Stimulated activated CD4-positive, alpha-beta T cell treated with anti-CD3 and anti-CD28 coated beads, Interleukin-4, amount 100 ng/mL, for 1 hour (primary cell): Measurements from ENCODE around the gene ZDHHC11B.
"Not testable (repeated sequence)": the region's sequence is repeated elsewhere in the genome, so short reads cannot be mapped to it uniquely, and the experiment has no call there.

ENCODE experiments used
- DNase-seq: peaks from one replicate; pipeline ENCODE4 v3.0.0-alpha.2; 2020

ZDHHC11B gene

GRCh38 chr5:751992-752391, 32.5 kb downstream of the ZDHHC11B start:
- not testable (repeated sequence) for DNase-seq

DNA sequence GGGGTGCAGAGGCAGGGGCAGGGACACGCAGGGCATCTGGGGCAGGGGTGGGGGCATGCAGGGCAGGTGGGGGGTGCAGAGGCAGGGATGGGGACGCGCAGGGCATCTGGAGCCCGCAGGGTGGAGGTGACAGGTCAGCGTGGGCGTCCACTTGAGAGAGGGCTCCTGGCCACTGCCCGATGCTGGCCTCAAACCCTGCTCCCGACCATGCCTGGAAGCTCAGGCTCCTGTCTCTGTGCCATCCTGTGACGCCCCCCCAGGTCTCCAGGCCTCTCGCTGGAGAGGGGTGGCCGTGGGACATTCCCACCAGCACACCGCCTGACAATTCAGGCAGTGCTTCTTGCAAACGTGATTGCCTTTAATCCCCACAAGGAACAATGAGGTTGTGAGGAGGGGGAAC, 33.0 kb downstream of the ZDHHC11B start:
- DNase-seq, result no peak

DNA sequence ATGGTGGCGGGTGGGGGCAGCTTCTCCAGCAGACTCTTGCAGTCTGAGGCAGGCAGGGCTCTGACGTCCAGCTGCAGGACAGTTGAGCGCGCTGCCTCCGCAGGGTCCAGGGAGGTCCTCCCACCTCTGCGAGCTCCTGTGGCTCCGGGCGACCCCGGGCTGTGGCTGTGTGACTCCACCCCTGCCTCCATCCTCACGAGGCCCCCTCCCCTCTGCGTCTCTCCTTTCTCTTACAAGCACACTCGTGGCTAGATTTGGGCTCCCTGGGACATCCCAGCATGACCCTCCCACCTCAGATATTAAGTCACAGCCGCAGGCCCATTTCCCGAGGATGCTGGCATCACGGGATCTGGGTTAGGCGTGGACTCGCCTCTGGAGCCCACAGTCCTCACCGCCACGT, 34.3 kb downstream of the ZDHHC11B start:
- DNase-seq, result not testable (repeated sequence)

- no peak for DNase-seq
Measured at GRCh38 chr5:749101-749670, 35.3 kb downstream of the ZDHHC11B start.

GRCh38 chr5:748011-748980, 36.2 kb downstream of the ZDHHC11B start:
- not testable (repeated sequence) for DNase-seq

DNA sequence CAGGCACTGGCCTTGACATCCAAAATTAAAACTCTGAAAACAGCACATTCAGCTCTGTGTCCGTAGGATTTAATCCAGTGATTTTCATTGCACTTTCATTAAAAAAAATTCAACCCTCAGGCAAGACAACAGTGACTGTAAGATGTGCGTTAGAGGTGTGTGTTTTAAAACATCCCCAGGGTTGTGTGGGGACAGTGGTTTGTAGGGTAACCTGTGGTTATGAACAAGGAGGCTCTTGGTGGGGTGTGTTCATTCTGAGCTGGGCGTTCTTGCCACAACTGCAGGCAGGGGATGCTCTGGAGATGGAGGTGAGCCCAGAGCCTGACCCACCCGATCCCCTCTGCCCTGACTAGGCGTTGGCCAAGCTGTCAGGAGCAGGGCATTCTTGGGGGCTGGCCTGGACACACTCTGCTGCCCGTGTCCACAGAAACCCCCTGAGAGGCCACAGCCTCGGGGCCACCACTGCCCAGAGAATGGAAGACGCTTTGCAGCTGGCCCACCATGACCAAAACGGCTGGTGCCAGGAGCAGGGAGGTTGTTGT, 37.2 kb downstream of the ZDHHC11B start:
- DNase-seq, result not testable (repeated sequence)

DNA sequence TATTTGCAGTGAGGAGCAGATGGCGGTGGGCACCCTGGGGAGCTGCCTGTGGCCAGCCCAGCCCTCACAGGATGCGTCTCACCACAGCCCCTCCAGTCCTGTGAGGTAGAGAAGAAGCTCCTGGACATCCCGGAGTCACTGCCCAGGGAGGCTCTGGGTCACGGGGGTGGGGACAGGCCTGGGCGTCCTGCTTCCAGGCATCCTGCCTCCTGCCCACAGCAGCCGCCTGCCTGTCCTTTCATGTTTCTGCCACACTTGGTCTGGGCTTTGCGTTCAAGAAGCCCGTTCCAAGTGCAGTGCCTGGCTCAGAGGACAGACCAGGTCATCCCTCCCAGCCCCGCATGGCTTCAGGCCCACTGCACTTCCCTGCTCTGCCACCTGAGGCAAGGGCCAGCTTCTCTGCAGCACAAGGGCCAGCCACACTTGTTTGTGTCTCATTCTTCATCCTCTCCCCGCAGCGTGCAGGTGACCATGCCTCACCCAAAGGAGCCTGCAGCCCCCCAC, 38.2 kb downstream of the ZDHHC11B start:
- no peak for DNase-seq

GRCh38 chr5:745272-746142, 39.0 kb downstream of the ZDHHC11B start:
- not testable (repeated sequence) for DNase-seq

DNA sequence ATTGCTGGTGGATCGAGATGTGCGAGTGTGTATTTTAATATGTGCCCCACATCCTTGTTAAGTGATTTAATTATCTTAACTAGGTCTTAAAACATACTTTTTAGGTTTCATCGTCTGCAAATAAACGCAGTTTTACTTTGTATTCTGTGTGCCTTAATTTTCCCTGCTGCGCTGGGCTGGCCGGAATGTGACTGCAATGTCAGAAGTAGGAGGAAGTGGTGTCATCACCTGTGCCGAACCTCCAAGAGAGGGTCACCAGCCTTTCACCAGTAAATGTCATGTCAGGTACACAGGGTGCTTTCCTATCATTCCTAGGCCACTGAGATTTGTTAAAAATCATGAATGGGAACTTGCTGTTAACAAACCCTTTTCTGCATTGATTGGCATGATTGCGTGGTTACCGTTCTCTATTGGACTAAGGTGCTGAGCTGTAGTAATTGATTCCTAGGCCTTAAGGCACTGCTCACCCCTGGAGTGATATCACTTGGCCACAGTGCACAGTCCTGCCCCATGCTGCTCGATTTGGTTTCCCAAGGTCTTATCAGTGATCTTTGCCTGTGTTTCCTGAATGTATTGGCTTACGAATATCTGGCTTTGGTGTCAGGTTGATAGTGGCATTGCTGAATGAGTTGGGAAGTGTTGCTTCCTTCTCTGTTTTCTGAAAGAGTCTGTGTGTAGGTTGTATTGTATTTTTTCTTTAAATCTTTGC, 40.7 kb downstream of the ZDHHC11B start:
- DNase-seq, result not testable (repeated sequence)

- DNase-seq, result not testable (repeated sequence)
Measured at GRCh38 chr5:742276-742675, 42.3 kb downstream of the ZDHHC11B start.

DNA sequence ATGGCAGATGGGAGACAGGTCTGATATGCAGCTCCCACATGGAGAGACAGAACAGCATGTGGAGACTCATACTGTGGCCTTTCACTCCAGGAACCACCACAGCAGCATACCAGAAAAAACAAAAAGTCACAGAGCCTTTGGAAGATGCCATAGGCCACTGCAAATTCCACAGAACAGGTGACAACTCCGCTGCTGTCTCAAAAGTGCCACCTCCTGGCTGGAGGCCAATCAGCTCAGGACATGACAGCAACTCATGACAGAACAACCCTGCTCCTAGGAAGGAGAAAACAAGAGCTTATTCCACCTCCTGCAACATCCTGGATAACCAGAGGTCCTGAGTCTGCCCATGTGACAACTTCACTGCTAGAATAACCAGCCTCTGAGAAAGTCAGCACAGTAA, 50.4 kb downstream of the ZDHHC11B start:
- DNase-seq, result not testable (repeated sequence)

GRCh38 chr5:732754-733454, 51.6 kb downstream of the ZDHHC11B start:
- DNase-seq, result not testable (repeated sequence)

DNA sequence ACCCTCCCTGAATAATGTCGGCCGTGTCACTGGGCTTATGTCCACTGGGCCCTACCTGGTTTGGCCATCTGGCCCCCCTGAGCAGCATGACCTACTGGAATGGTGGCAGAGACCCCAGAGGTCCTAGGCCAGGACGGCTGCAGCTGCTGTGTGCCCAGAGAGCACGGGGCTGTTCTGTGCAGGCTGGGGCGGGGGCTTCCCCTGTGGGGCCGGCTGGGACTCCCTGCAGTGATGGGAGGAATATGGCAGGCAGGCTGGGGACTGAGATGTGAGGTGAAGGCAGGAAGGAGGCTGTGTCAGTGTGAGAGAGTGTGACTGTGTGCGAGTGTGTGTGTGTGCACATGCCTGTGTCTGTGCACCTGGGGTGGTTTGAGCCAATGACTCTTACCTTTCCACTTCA, 55.3 kb downstream of the ZDHHC11B start:
- DNase-seq, result not testable (repeated sequence)

DNA sequence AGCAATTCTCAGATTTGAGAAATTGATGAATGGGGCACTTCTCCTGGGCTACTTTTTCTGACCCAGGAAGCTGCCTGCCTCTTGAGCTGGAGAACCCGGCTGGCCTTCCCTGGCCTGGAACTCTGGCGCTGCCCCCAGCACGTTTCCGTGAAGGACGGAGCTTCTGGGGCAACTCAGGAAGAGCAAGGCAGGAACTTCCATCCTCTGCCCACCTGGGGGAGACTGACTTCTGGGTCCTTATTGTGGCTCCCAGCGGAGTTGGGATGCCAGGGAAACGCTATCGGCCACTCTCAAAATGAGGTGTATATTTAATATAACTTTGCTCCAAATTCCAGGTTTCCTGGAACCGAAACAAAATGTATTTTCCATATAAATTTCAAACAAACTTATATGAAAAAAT, 57.4 kb downstream of the ZDHHC11B start:
- not testable (repeated sequence) for DNase-seq

- not testable (repeated sequence) for DNase-seq
Measured at GRCh38 chr5:723865-724264, 60.7 kb downstream of the ZDHHC11B start.

GRCh38 chr5:723309-723708, 61.2 kb downstream of the ZDHHC11B start:
- DNase-seq, result not testable (repeated sequence)

DNA sequence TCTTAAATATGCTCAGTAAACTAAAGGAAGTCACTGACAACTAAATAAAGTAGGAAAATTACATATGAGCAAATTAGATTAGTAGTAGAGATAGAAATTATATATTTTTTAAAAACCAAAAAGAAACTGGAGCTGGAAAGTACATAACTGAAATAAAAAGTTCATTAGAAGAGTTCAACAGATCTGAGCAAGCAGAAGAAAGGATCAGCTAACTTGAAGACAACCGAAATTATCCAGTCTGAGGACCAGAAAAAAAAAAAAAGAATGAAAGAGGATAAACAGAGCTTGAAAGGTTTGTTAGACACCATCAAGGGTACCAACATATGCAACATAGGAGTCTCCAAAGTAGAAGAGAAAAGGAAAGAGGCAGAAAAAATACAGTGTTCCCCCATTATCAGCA, 65.2 kb downstream of the ZDHHC11B start:
- not testable (repeated sequence) for DNase-seq

DNA sequence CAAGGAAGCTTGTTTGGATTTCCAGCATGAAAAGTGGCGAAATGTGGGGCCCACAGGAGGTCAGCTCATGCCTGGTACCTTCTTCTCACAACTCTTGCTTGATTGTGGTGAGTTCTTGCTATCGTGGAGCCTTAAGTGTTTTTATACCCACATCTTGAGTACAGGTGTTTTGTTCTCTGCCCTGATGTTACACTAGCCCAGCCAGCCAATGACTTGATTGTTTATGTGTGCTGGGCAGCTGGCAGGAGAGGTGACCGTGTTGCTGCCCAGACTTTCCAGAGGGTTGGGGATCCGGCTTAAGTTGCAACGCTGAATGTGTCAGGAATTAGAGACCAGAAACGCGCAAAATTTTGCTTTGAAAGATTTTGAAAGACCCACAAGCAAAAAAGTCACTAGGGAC, 67.4 kb downstream of the ZDHHC11B start:
- no peak for DNase-seq

- DNase-seq, result not testable (repeated sequence)
Measured at GRCh38 chr5:716740-717139, 67.8 kb downstream of the ZDHHC11B start.

DNA sequence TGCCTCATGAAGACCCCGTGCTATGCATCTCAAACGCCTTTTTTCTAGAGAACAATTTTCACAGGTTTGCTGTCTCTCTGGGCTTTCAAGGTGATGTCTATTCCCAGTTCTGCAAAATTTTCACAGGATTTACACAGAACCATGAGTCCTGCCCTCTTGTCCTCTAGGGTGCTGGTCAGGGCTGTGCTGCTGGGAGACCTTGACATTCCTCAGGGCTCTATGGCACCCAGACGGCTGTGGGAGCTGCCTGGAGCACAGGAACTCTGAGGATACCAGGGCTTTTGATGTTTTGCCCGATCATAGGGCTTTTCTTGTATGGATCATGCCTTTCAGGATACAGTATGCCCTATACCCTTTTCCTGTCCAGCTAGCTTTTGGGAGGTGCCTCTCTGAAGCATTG, 68.9 kb downstream of the ZDHHC11B start:
- DNase-seq, result not testable (repeated sequence)
